T-helper 17 cell (primary cell): ENCODE results near the gene NUDT21. TPM values are rescaled to one million over a fixed set of nuclear protein-coding genes. Genes with fewer than 3 reads are reported as not detected.

Experiments used
- ATAC-seq: fragments of 150-1000 bp; cut with Tn5 transposase; 2 replicates; pipeline ENCODE4 v1.10.0; 2021; ENCODE audit warnings: mild to moderate bottlenecking, moderate library complexity
- DNase-seq, 3 donors: peaks; one replicate each; pipeline versions ENCODE4 v3.0.0 to v3.0.0-alpha.2; 2020 to 2021
- H3K9me3 ChIP-seq: one replicate; pipeline ENCODE4 v1.7.0; 2013; ENCODE audit warnings: low read length, mild to moderate bottlenecking; ENCODE audit not compliant: control insufficient read depth, poor library complexity, severe bottlenecking
- H3K27ac Mint-ChIP-seq: one replicate; pipeline ENCODE4 v1.8.0; 2022; ENCODE audit warnings: mild to moderate bottlenecking, moderate library complexity, mixed read lengths
- H3K27me3 Mint-ChIP-seq: one replicate; pipeline ENCODE4 v1.8.0; 2022; ENCODE audit warnings: mixed read lengths
- H3K36me3 Mint-ChIP-seq: one replicate; pipeline ENCODE4 v1.8.0; 2022; ENCODE audit warnings: low read depth, mixed read lengths
- H3K4me1 Mint-ChIP-seq: one replicate; pipeline ENCODE4 v1.8.0; 2022; ENCODE audit warnings: mild to moderate bottlenecking, mixed read lengths
- H3K4me3 Mint-ChIP-seq: one replicate; pipeline ENCODE4 v1.8.0; 2022; ENCODE audit warnings: mild to moderate bottlenecking, moderate library complexity, mixed read lengths
- total RNA-seq, 4 donors: library from RNA in 2 of 4; stranded (reverse) in 2 of 4; gene quantifications; one replicate each; pipeline ENCODE4 v1.2.3 and lab custom pipeline; 2022 to 2026

The NUDT21 gene
- total RNA-seq, 2 donors from 2014 or later: 84.8 to 92.2 TPM

- peaks cover 33% of the 10 kb centered on the region for H3K4me1 Mint-ChIP-seq
- DNase-seq: no peak
- peak overlapping the region; percentile 81 for H3K27ac Mint-ChIP-seq
- H3K27me3 Mint-ChIP-seq: no peaks in the 10 kb centered on the region
- no peaks in the 10 kb centered on the region for H3K9me3 ChIP-seq
- ATAC-seq: no peak
- peak overlapping the region; percentile 63 for H3K4me3 Mint-ChIP-seq
- H3K36me3 Mint-ChIP-seq: no peaks in the 10 kb centered on the region
Observed at GRCh38 chr16:56421976-56422669, 29.0 kb downstream of the NUDT21 start.

GRCh38 chr16:56421313-56421712, 29.8 kb downstream of the NUDT21 start:
- H3K4me3 Mint-ChIP-seq: no peak overlapping the region
- no peak for ATAC-seq
- H3K36me3 Mint-ChIP-seq: no peaks in the 10 kb centered on the region
- H3K9me3 ChIP-seq: no peaks in the 10 kb centered on the region
- no peak overlapping the region for H3K27ac Mint-ChIP-seq
- no peak for DNase-seq
- peaks cover 33% of the 10 kb centered on the region for H3K4me1 Mint-ChIP-seq
- H3K27me3 Mint-ChIP-seq: no peaks in the 10 kb centered on the region

GRCh38 chr16:56420613-56421012, 30.5 kb downstream of the NUDT21 start:
- DNase-seq (no peak), ATAC-seq (no peak)
- Mint-ChIP-seq H3K4me1 (peaks cover 36% of the 10 kb centered on the region), H3K27me3 (no peaks in the 10 kb centered on the region), H3K27ac (peak overlapping the region; percentile 37), H3K36me3 (no peaks in the 10 kb centered on the region), H3K4me3 (no peak overlapping the region)
- no peaks in the 10 kb centered on the region for H3K9me3 ChIP-seq

- peak overlapping the region; percentile 37 for H3K27ac Mint-ChIP-seq
Observed at GRCh38 chr16:56419740-56420548, 31.2 kb downstream of the NUDT21 start.

GRCh38 chr16:56417138-56417537, 34.0 kb downstream of the NUDT21 start:
- H3K27me3 Mint-ChIP-seq: no peaks in the 10 kb centered on the region
- H3K4me3 Mint-ChIP-seq: no peak overlapping the region
- H3K36me3 Mint-ChIP-seq: peaks cover 2% of the 10 kb centered on the region
- H3K27ac Mint-ChIP-seq: no peak overlapping the region
- no peak for DNase-seq
- no peaks in the 10 kb centered on the region for H3K9me3 ChIP-seq
- no peak for ATAC-seq
- peaks cover 23% of the 10 kb centered on the region for H3K4me1 Mint-ChIP-seq

More at GRCh38 chr16:56419740-56420548, 31.2 kb downstream of the NUDT21 start:
- Mint-ChIP-seq H3K27me3 (no peaks in the 10 kb centered on the region), H3K4me3 (no peak overlapping the region), H3K4me1 (peaks cover 40% of the 10 kb centered on the region), H3K36me3 (no peaks in the 10 kb centered on the region)
- no peak for DNase-seq
- H3K9me3 ChIP-seq: no peaks in the 10 kb centered on the region
- no peak for ATAC-seq

GRCh38 chr16:56415875-56416274, 35.3 kb downstream of the NUDT21 start:
- H3K27me3 Mint-ChIP-seq: no peaks in the 10 kb centered on the region
- H3K27ac Mint-ChIP-seq: no peak overlapping the region
- peaks cover 2% of the 10 kb centered on the region for H3K36me3 Mint-ChIP-seq
- no peaks in the 10 kb centered on the region for H3K9me3 ChIP-seq
- H3K4me1 Mint-ChIP-seq: peaks cover 19% of the 10 kb centered on the region
- ATAC-seq (no peak), DNase-seq (no peak)
- H3K4me3 Mint-ChIP-seq: no peak overlapping the region

GRCh38 chr16:56414366-56414765, 36.8 kb downstream of the NUDT21 start:
- H3K27me3 Mint-ChIP-seq: no peaks in the 10 kb centered on the region
- H3K9me3 ChIP-seq: no peaks in the 10 kb centered on the region
- no peak overlapping the region for H3K4me3 Mint-ChIP-seq
- peaks cover 2% of the 10 kb centered on the region for H3K36me3 Mint-ChIP-seq
- no peak overlapping the region for H3K27ac Mint-ChIP-seq
- ATAC-seq (no peak), DNase-seq (no peak)
- peaks cover 11% of the 10 kb centered on the region for H3K4me1 Mint-ChIP-seq

GRCh38 chr16:56413381-56413780, 37.8 kb downstream of the NUDT21 start:
- no peak for ATAC-seq
- no peak overlapping the region for H3K27ac Mint-ChIP-seq
- H3K9me3 ChIP-seq: no peaks in the 10 kb centered on the region
- peaks cover 12% of the 10 kb centered on the region for H3K4me1 Mint-ChIP-seq
- DNase-seq: no peak
- H3K27me3 Mint-ChIP-seq: no peaks in the 10 kb centered on the region
- H3K4me3 Mint-ChIP-seq: no peak overlapping the region
- peaks cover 4% of the 10 kb centered on the region for H3K36me3 Mint-ChIP-seq

GRCh38 chr16:56411624-56412023, 39.5 kb downstream of the NUDT21 start:
- no peak overlapping the region for H3K27ac Mint-ChIP-seq
- peaks cover 6% of the 10 kb centered on the region for H3K36me3 Mint-ChIP-seq
- H3K4me3 Mint-ChIP-seq: no peak overlapping the region
- H3K27me3 Mint-ChIP-seq: no peaks in the 10 kb centered on the region
- DNase-seq: no peak
- peaks cover 13% of the 10 kb centered on the region for H3K4me1 Mint-ChIP-seq
- no peak for ATAC-seq
- no peaks in the 10 kb centered on the region for H3K9me3 ChIP-seq

GRCh38 chr16:56411123-56411522, 40.0 kb downstream of the NUDT21 start:
- DNase-seq (no peak), ATAC-seq (no peak)
- no peaks in the 10 kb centered on the region for H3K9me3 ChIP-seq
- H3K27me3 Mint-ChIP-seq: no peaks in the 10 kb centered on the region
- H3K36me3 Mint-ChIP-seq: peaks cover 6% of the 10 kb centered on the region
- no peak overlapping the region for H3K27ac Mint-ChIP-seq
- no peak overlapping the region for H3K4me3 Mint-ChIP-seq
- peaks cover 13% of the 10 kb centered on the region for H3K4me1 Mint-ChIP-seq

GRCh38 chr16:56409195-56409594, 41.9 kb downstream of the NUDT21 start:
- Mint-ChIP-seq H3K4me1 (peaks cover 5% of the 10 kb centered on the region), H3K36me3 (peaks cover 6% of the 10 kb centered on the region), H3K27ac (no peak overlapping the region), H3K27me3 (no peaks in the 10 kb centered on the region), H3K4me3 (no peak overlapping the region)
- no peaks in the 10 kb centered on the region for H3K9me3 ChIP-seq
- DNase-seq (no peak), ATAC-seq (no peak)

GRCh38 chr16:56408379-56409098, 42.6 kb downstream of the NUDT21 start:
- Mint-ChIP-seq H3K27ac (no peak overlapping the region), H3K4me1 (peaks cover 4% of the 10 kb centered on the region), H3K27me3 (no peaks in the 10 kb centered on the region), H3K4me3 (no peak overlapping the region), H3K36me3 (peaks cover 5% of the 10 kb centered on the region)
- H3K9me3 ChIP-seq: no peaks in the 10 kb centered on the region
- no peak for ATAC-seq
- DNase-seq: no peak

GRCh38 chr16:56405977-56406672, 45.0 kb downstream of the NUDT21 start:
- no peak overlapping the region for H3K27ac Mint-ChIP-seq
- no peak for DNase-seq
- no peaks in the 10 kb centered on the region for H3K9me3 ChIP-seq
- peaks cover 9% of the 10 kb centered on the region for H3K36me3 Mint-ChIP-seq
- H3K4me1 Mint-ChIP-seq: peaks cover 2% of the 10 kb centered on the region
- ATAC-seq: no peak
- no peak overlapping the region for H3K4me3 Mint-ChIP-seq
- no peaks in the 10 kb centered on the region for H3K27me3 Mint-ChIP-seq
